Stimulated activated CD8-positive, alpha-beta memory T cell treated with anti-CD3 and anti-CD28 coated beads, Interleukin-2, amount 100 ng/mL, for 1 hour (primary cell): Measurements from ENCODE around the gene RPL31.

Experiments used
- DNase-seq, 2 donors: peaks; one replicate each; pipeline ENCODE4 v3.0.0-alpha.2; 2020; ENCODE audit warnings: low read depth in 2 of 2

The RPL31 gene

GRCh38 chr2:100993294-100993693 lies 8.8 kb upstream of the RPL31 start:
- no peak for DNase-seq

- DNase-seq, result no peak
Observed at GRCh38 chr2:100995309-100996075, 6.6 kb upstream of the RPL31 start.

GRCh38 chr2:100997509-100998234 lies 4.4 kb upstream of the RPL31 start:
- no peak for DNase-seq

- DNase-seq, result no peak
Observed at GRCh38 chr2:100998235-100998573, 3.9 kb upstream of the RPL31 start.

GRCh38 chr2:100999995-101000394 lies 2.1 kb upstream of the RPL31 start:
- no peak for DNase-seq

- DNase-seq, result no peak
Observed at GRCh38 chr2:101002562-101003277, 631 bp downstream of the RPL31 start.

- DNase-seq, result no peak
Observed at GRCh38 chr2:101003278-101003775, 1.2 kb downstream of the RPL31 start.

GRCh38 chr2:101004620-101005325 lies 2.7 kb downstream of the RPL31 start:
- DNase-seq, result no peak

GRCh38 chr2:101006065-101006715 lies 4.1 kb downstream of the RPL31 start:
- DNase-seq, result no peak

GRCh38 chr2:101007415-101008345 lies 5.6 kb downstream of the RPL31 start:
- no peak for DNase-seq

- no peak for DNase-seq
Observed at GRCh38 chr2:101011152-101011551, 9.1 kb downstream of the RPL31 start.

- no peak for DNase-seq
Observed at GRCh38 chr2:101012054-101012705, 10.1 kb downstream of the RPL31 start.

- no peak for DNase-seq
Observed at GRCh38 chr2:101012706-101013181, 10.7 kb downstream of the RPL31 start.

- no peak for DNase-seq
Observed at GRCh38 chr2:101014264-101014857, 12.3 kb downstream of the RPL31 start.

- no peak for DNase-seq
Observed at GRCh38 chr2:101017371-101017770, 15.3 kb downstream of the RPL31 start.

GRCh38 chr2:101018934-101019333 lies 16.8 kb downstream of the RPL31 start:
- DNase-seq, result no peak

- DNase-seq, result no peak
Observed at GRCh38 chr2:101022221-101022620, 20.1 kb downstream of the RPL31 start.

- DNase-seq, result no peak
Observed at GRCh38 chr2:101023327-101024107, 21.4 kb downstream of the RPL31 start.
